SK-N-SH (cell line): Measurements from ENCODE around the gene P2RY8. TPM values are rescaled to one million over a fixed set of nuclear protein-coding genes. Genes with fewer than 3 reads are reported as not detected.

Experiments
- CTCF ChIA-PET: fragments of 300-600, 350-600 bp; formaldehyde crosslinking; extraction: SDS; loops from one replicate; lab custom pipeline; 2021; lab: Yijun Ruan, JAX
- POLR2A ChIA-PET: fragments of 350-600 bp; sonication (Branson Sonifier 250); formaldehyde crosslinking; extraction: SDS; loops from one replicate; lab custom pipeline; 2020; ENCODE audit warnings: antibody characterized with exemption, inconsistent platforms; lab: Yijun Ruan, JAX
- DNase-seq: peaks from one replicate; pipeline ENCODE4 v3.0.0; 2012
- H2AFZ ChIP-seq: fragments of 200-600 bp; sonication (generic); 2 replicates; pipeline ENCODE4 v1.8.1; 2016; ENCODE audit warnings: antibody characterized with exemption, mild to moderate bottlenecking, low read depth
- H3F3A ChIP-seq: fragments of 200-600 bp; sonication (generic); replicated peaks from 2 replicates; pipeline ENCODE3; 2016; ENCODE audit warnings: antibody characterized with exemption, mild to moderate bottlenecking; ENCODE audit not compliant: insufficient read depth
- H3K27ac ChIP-seq, 2 experiments: fragments of 200-500 bp in 1 of 2; fragments of 200-600 bp in 1 of 2; sonication (Bioruptor generic) in 1 of 2; sonication (generic), shearing (Covaris generic) in 1 of 2; 2 replicates each; pipeline versions ENCODE4 v1.5.1 to v1.6.1; 2014 to 2016; ENCODE audit warnings: low read depth in 2 of 2, inconsistent platforms in 1 of 2, low read length in 1 of 2, mild to moderate bottlenecking in 1 of 2, mixed read lengths in 1 of 2
- H3K27me3 ChIP-seq: fragments of 200-600 bp; sonication (generic), shearing (Covaris generic); 2 replicates; pipeline ENCODE4 v1.6.1; 2016; ENCODE audit warnings: mixed run types; ENCODE audit not compliant: insufficient read depth
- H3K36me3 ChIP-seq, 2 experiments: fragments of 200-500 bp in 1 of 2; fragments of 200-600 bp in 1 of 2; sonication (Bioruptor generic) in 1 of 2; sonication (generic) in 1 of 2; replicated peaks in 1 of 2; 2 replicates each; pipeline versions ENCODE3 to v1.5.1; 2014 to 2016; ENCODE audit warnings: low read length in 1 of 2, mild to moderate bottlenecking in 1 of 2; ENCODE audit not compliant: insufficient read depth in 2 of 2, control insufficient read depth in 1 of 2
- H3K4me1 ChIP-seq, 2 experiments: fragments of 200-500 bp in 1 of 2; fragments of 200-600 bp in 1 of 2; sonication (Bioruptor generic) in 1 of 2; sonication (generic), shearing (Covaris generic) in 1 of 2; 2 replicates each; pipeline versions ENCODE4 v1.5.1 to v1.6.1; 2014 to 2016; ENCODE audit warnings: low read depth in 1 of 2, low read length in 1 of 2, mixed run types in 1 of 2; ENCODE audit not compliant: insufficient read depth in 2 of 2, control insufficient read depth in 1 of 2
- H3K4me2 ChIP-seq: fragments of 200-600 bp; sonication (generic), shearing (Covaris generic); 2 replicates; pipeline ENCODE4 v1.6.1; 2017; ENCODE audit warnings: mixed run types
- H3K4me3 ChIP-seq, 2 experiments: fragments of 200-500 bp in 1 of 2; fragments of 200-600 bp in 1 of 2; sonication (Bioruptor generic) in 1 of 2; sonication (generic), shearing (Covaris generic) in 1 of 2; 2 replicates each; pipeline versions ENCODE4 v1.5.1 to v1.8.1; 2014 to 2016; ENCODE audit warnings: low read depth in 2 of 2, inconsistent platforms in 1 of 2, low read length in 1 of 2, mild to moderate bottlenecking in 1 of 2, mixed read lengths in 1 of 2, moderate library complexity in 1 of 2
- H3K79me2 ChIP-seq: fragments of 200-600 bp; sonication (generic); 2 replicates; pipeline ENCODE4 v1.8.1; 2017; ENCODE audit warnings: mild to moderate bottlenecking; ENCODE audit not compliant: insufficient read depth
- H3K9ac ChIP-seq: fragments of 200-600 bp; sonication (generic); 2 replicates; pipeline ENCODE4 v1.6.1; 2017; ENCODE audit warnings: mixed run types
- H3K9me2 ChIP-seq: fragments of 200-600 bp; sonication (generic); 2 replicates; pipeline ENCODE4 v1.6.1; 2017; ENCODE audit warnings: mixed run types
- H3K9me3 ChIP-seq: fragments of 200-600 bp; sonication (generic); 2 replicates; pipeline ENCODE4 v1.6.1; 2017; ENCODE audit warnings: mixed run types, mild to moderate bottlenecking, moderate library complexity
- H4K20me1 ChIP-seq: fragments of 200-600 bp; sonication (generic); 2 replicates; pipeline ENCODE4 v1.6.1; 2017; ENCODE audit warnings: mild to moderate bottlenecking, mixed run types; ENCODE audit not compliant: insufficient read depth
- CHD2 ChIP-seq: fragments of 150-350 bp; IDR thresholded peaks from 2 replicates; pipeline ENCODE4 v1.6.1; 2018; ENCODE audit warnings: low read length; ENCODE audit not compliant: partially characterized antibody
- ELF1 ChIP-seq: IDR thresholded peaks from 2 replicates; pipeline ENCODE4 v1.4.0; 2012
- EP300 ChIP-seq, 2 experiments: IDR thresholded peaks; 2 replicates each; pipeline versions ENCODE4 v1.4.0 to v1.6.1; 2012; ENCODE audit warnings: borderline replicate concordance in 1 of 2, low read depth in 1 of 2, low read length in 1 of 2
- EZH2phosphoT487 ChIP-seq: fragments of 200-600 bp; sonication (generic); IDR thresholded peaks from 2 replicates; pipeline ENCODE4 v1.6.1; 2017; ENCODE audit warnings: low read depth, mixed run types, mild to moderate bottlenecking, antibody characterized with exemption, moderate library complexity, borderline replicate concordance
- GABPA ChIP-seq: IDR thresholded peaks from 2 replicates; pipeline ENCODE4 v1.4.0; 2012; ENCODE audit warnings: low read depth, mild to moderate bottlenecking
- GATA2 ChIP-seq: sonication (generic); formaldehyde crosslinking; IDR thresholded peaks from 2 replicates; pipeline ENCODE4 v1.5.0; 2020; ENCODE audit warnings: mild to moderate bottlenecking, missing genetic modification reagents
- MAX ChIP-seq: IDR thresholded peaks from 2 replicates; pipeline ENCODE4 v1.4.0; 2012; ENCODE audit warnings: low read depth
- MEF2A ChIP-seq: IDR thresholded peaks from 2 replicates; pipeline ENCODE4 v1.4.0; 2012; ENCODE audit warnings: low read depth, borderline replicate concordance
- PBX3 ChIP-seq: IDR thresholded peaks from 2 replicates; pipeline ENCODE4; 2012
- POLR2AphosphoS5 ChIP-seq: IDR thresholded peaks from 2 replicates; pipeline ENCODE4 v1.6.1; 2012; ENCODE audit warnings: low read depth, low read length
- RCOR1 ChIP-seq: fragments of 150-350 bp; IDR thresholded peaks from 2 replicates; pipeline ENCODE4 v1.6.1; 2017; ENCODE audit warnings: antibody characterized with exemption, low read length
- REST ChIP-seq: IDR thresholded peaks from 2 replicates; pipeline ENCODE4 v1.6.1; 2012; ENCODE audit warnings: mild to moderate bottlenecking, low read depth, low read length, moderate library complexity
- RFX5 ChIP-seq: IDR thresholded peaks from 2 replicates; pipeline ENCODE4 v1.6.1; 2012; ENCODE audit warnings: mild to moderate bottlenecking, improper control_type of control experiment, low read length
- RXRA ChIP-seq: IDR thresholded peaks from 2 replicates; pipeline ENCODE4 v1.4.0; 2012; ENCODE audit warnings: low read depth, mild to moderate bottlenecking, borderline replicate concordance
- SIN3A ChIP-seq: IDR thresholded peaks from 2 replicates; pipeline ENCODE4 v1.6.1; 2012; ENCODE audit warnings: low read depth, mild to moderate bottlenecking, low read length, moderate library complexity, borderline replicate concordance
- SMC3 ChIP-seq: IDR thresholded peaks from 2 replicates; pipeline ENCODE4 v1.6.1; 2012; ENCODE audit warnings: low read depth, low read length, improper control_type of control experiment
- TAF1 ChIP-seq: IDR thresholded peaks from 2 replicates; pipeline ENCODE4 v1.6.1; 2012; ENCODE audit warnings: low read depth, mild to moderate bottlenecking, low read length, moderate library complexity, borderline replicate concordance
- TCF12 ChIP-seq: IDR thresholded peaks from 2 replicates; pipeline ENCODE4 v1.4.0; 2012
- USF1 ChIP-seq: IDR thresholded peaks from 2 replicates; pipeline ENCODE4 v1.4.0; 2012; ENCODE audit warnings: low read depth, borderline replicate concordance
- USF2 ChIP-seq: fragments of 150-350 bp; IDR thresholded peaks from 2 replicates; pipeline ENCODE4 v1.6.1; 2017; ENCODE audit warnings: antibody characterized with exemption, low read length, low read depth, borderline replicate concordance
- ZBTB33 ChIP-seq: IDR thresholded peaks from 2 replicates; pipeline ENCODE4 v1.4.0; 2012; ENCODE audit warnings: low read depth, borderline replicate concordance
- WGBS: methylation state at CpG from one replicate; pipeline ENCODE4 v1.1.6; 2017; ENCODE audit warnings: low lambda C conversion rate; 5-methylcytosine and 5-hydroxymethylcytosine counted together
- polyA plus RNA-seq, 3 experiments: library from polyadenylated mRNA; depleted of rRNA; stranded (reverse); fragments of >200 nt; gene quantifications; 2 replicates each; pipeline ENCODE4 v1.2.3, GENCODE V29; 2012

P2RY8 gene
- polyA plus RNA-seq, 1 of the 3 experiments (the other 2 are of a cell fraction): 0.08 TPM

GRCh38 chrX:1521459-1521956, 15.5 kb downstream of the P2RY8 start (continued):
- TF ChIP-seq POLR2AphosphoS5 (no peak), TCF12 (no peak), SMC3 (no peak), REST (no peak), USF1 (no peak), PBX3 (no peak), MAX (no peak), RFX5 (no peak)
- TF ChIP-seq, all 33 proteins: peak for 0

- H3K36me3 ChIP-seq: no peaks in the 10 kb centered on the region
- no peak overlapping the region for H3K4me2 ChIP-seq
- no peak overlapping the region for H2AFZ ChIP-seq
- no peak for DNase-seq
- no peaks in the 10 kb centered on the region for H3K9me2 ChIP-seq
- no peaks in the 10 kb centered on the region for H3F3A ChIP-seq
- ChIA-PET CTCF (no interaction called here), POLR2A (no interaction called here)
- no peaks in the 10 kb centered on the region for H3K9me3 ChIP-seq
- 27% methylated on average over 2 of the region's 2 CpGs for WGBS
- no peaks in the 10 kb centered on the region for H3K4me1 ChIP-seq
- no peak overlapping the region for H3K4me3 ChIP-seq
- no peaks in the 10 kb centered on the region for H3K79me2 ChIP-seq
- no peak overlapping the region for H3K9ac ChIP-seq
- H3K27me3 ChIP-seq: no peaks in the 10 kb centered on the region
- no peak overlapping the region for H3K27ac ChIP-seq
- no peaks in the 10 kb centered on the region for H4K20me1 ChIP-seq
- no peak for TF ChIP-seq GATA2 (CRISPR knock-in tag)
- no peak for TF ChIP-seq EZH2phosphoT487
- no peak for TF ChIP-seq MEF2A
- TF ChIP-seq TAF1: no peak
- TF ChIP-seq CHD2: no peak
- no peak for TF ChIP-seq ZBTB33
- TF ChIP-seq RXRA: no peak
- TF ChIP-seq USF2: no peak
- TF ChIP-seq SIN3A: no peak
- TF ChIP-seq ELF1: no peak
- no peak for TF ChIP-seq GABPA
- TF ChIP-seq RCOR1: no peak
- TF ChIP-seq EP300 (IDR thresholded peaks at IDR 0.05; ENCODE audit: borderline replicate concordance in 1 of 2, low read depth in 1 of 2, low read length in 1 of 2): no peak
Measured at GRCh38 chrX:1520350-1520749, 16.6 kb downstream of the P2RY8 start.
